ENCODE measurements around the gene SERPINB1. TPM values are rescaled to one million over a fixed set of nuclear protein-coding genes. Genes with fewer than 3 reads are reported as not detected.
A peak's percentile ranks its signal among the peaks of the same experiment; 100 is the strongest.

Gene SERPINB1
- total and polyA plus RNA-seq, 9 of the 15 experiments (the other 6 are each of a cell fraction or from before 2014, with no cell fraction given), result 33.9 to 108 (median 63.8) TPM

- no peaks in the 10 kb centered on the region for H3K27me3 ChIP-seq (ENCODE audit: control insufficient read depth in 2 of 2, insufficient read depth in 2 of 2, low read length in 2 of 2)
- H3K36me3 ChIP-seq (ENCODE audit: control insufficient read depth, insufficient read depth, low read length), result no peaks in the 10 kb centered on the region
- H3K9me1 ChIP-seq (ENCODE audit: control insufficient read depth, insufficient read depth, low read length), result no peaks in the 10 kb centered on the region
- no peak for DNase-seq (ENCODE audit: extremely low read depth in 1 of 4, low spot score in 3 of 4)
- no peak overlapping the region for H3K4me3 ChIP-seq
- H4K20me1 ChIP-seq (replicated peaks; ENCODE audit: control insufficient read depth, insufficient read depth, low read length), result no peaks in the 10 kb centered on the region
- no peak for FAIRE-seq
- H3K27ac ChIP-seq (ENCODE audit: extremely low read depth, low read depth, low read length), result no peak overlapping the region
- in situ Hi-C loops (cut with MboI), result no loop called here
- intact Hi-C loops (cut with micrococcal nuclease), result no loop called here
- no peaks in the 10 kb centered on the region for H3K79me2 ChIP-seq (ENCODE audit: control insufficient read depth, insufficient read depth, low read length)
- no peak for TF ChIP-seq SRSF7 (optimal IDR thresholded peaks at IDR 0.05; ENCODE audit: low read depth, low read length)
- TF ChIP-seq ZNF561 (CRISPR knock-in tag; conservative IDR thresholded peaks at IDR 0.05), result no peak
- TF ChIP-seq ZKSCAN8 (CRISPR knock-in tag; IDR thresholded peaks at IDR 0.05), result no peak
- TF ChIP-seq CBX8 (IDR thresholded peaks at IDR 0.05; ENCODE audit: borderline replicate concordance, extremely low read depth, low read depth, low read length, poor library complexity, severe bottlenecking), result no peak
- no peak for TF ChIP-seq SRSF9 (IDR thresholded peaks at IDR 0.05; ENCODE audit: borderline replicate concordance, low read depth, low read length)
- TF ChIP-seq ZNF445 (CRISPR knock-in tag; IDR thresholded peaks at IDR 0.05; ENCODE audit: low read depth), result no peak
- no peak for TF ChIP-seq ZNF592 (IDR thresholded peaks at IDR 0.05)
- TF ChIP-seq WHSC1 (IDR thresholded peaks at IDR 0.05; ENCODE audit: low read length), result no peak
- TF ChIP-seq RBM39 (optimal IDR thresholded peaks at IDR 0.05; ENCODE audit: low read depth, low read length), result no peak
- TF ChIP-seq KLF16 (IDR thresholded peaks at IDR 0.05), result no peak
- no peak for TF ChIP-seq OTX1 (CRISPR knock-in tag; IDR thresholded peaks at IDR 0.05)
- 0% methylated on average over 1 of the region's 1 CpG for WGBS (ENCODE audit: insufficient coverage, low coverage, missing lambda C conversion rate)
- H3K9me3 ChIP-seq (replicated peaks; ENCODE audit: control insufficient read depth, insufficient read depth, low read depth, low read length), result no peaks in the 10 kb centered on the region
- no peak for ATAC-seq
- CTCF ChIA-PET (ENCODE audit: low intra/inter-chr PET ratio), result no interaction called here
- 0 out of 2 replicates have a peak overlapping the region, but pooled peaks have one; percentile 29 for H2AFZ ChIP-seq (ENCODE audit: low read depth, low read length)
- H3K4me1 ChIP-seq (replicated peaks in 1 of 2; ENCODE audit: control insufficient read depth in 2 of 2, insufficient read depth in 2 of 2, low read length in 2 of 2), result peaks cover 24 to 28% of the 10 kb centered on the region in 2 experiments
- BruUV-seq (replicated peaks), result no TSS peak
- H3K4me2 ChIP-seq (ENCODE audit: insufficient read depth, low read length), result no peak overlapping the region
- no peak overlapping the region for H3K9ac ChIP-seq (ENCODE audit: insufficient read depth in 1 of 2, low read depth in 2 of 2, low read length in 2 of 2)
- POLR2A ChIA-PET, result interaction anchor here (1.0 kb wide), 2 partner anchors 9 to 42 kb away, joined by 3 read pairs; no protein-coding TSS in a partner anchor
These were observed 20.1 kb upstream of the SERPINB1 start for GRCh38 chr6:2861822-2862164.
